Measurements from ENCODE around the gene DLX6.

DNA sequence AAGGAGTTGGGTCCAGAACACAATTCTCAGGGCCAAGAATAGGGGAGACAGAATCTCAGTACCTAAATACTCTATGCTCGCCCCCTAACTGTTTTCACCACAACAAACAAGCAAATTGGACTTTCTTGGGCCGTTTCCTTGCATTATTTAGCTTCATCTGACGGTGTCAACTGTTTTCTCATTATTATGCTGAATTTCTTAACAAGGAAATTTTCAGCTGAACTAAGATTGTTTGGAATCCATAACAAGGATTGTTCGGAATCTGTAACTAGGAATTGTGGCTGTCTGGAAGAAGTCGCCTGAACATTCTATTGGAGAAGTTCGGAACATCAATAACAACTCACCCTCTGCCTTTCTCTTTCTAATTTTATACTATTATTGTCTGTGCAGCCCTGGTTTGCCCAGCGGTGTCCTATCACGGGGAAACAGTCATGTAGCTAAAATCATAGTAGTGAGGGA lies 15.5 kb upstream of the DLX6 start:
- TF ChIP-seq, protein P1, sequence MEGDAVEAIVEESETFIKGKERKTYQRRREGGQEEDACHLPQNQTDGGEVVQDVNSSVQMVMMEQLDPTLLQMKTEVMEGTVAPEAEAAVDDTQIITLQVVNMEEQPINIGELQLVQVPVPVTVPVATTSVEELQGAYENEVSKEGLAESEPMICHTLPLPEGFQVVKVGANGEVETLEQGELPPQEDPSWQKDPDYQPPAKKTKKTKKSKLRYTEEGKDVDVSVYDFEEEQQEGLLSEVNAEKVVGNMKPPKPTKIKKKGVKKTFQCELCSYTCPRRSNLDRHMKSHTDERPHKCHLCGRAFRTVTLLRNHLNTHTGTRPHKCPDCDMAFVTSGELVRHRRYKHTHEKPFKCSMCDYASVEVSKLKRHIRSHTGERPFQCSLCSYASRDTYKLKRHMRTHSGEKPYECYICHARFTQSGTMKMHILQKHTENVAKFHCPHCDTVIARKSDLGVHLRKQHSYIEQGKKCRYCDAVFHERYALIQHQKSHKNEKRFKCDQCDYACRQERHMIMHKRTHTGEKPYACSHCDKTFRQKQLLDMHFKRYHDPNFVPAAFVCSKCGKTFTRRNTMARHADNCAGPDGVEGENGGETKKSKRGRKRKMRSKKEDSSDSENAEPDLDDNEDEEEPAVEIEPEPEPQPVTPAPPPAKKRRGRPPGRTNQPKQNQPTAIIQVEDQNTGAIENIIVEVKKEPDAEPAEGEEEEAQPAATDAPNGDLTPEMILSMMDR (conservative IDR thresholded peaks at IDR 0.05; ENCODE audit: low read depth in 2 of 2), result no peak
- TF ChIP-seq, protein P2, sequence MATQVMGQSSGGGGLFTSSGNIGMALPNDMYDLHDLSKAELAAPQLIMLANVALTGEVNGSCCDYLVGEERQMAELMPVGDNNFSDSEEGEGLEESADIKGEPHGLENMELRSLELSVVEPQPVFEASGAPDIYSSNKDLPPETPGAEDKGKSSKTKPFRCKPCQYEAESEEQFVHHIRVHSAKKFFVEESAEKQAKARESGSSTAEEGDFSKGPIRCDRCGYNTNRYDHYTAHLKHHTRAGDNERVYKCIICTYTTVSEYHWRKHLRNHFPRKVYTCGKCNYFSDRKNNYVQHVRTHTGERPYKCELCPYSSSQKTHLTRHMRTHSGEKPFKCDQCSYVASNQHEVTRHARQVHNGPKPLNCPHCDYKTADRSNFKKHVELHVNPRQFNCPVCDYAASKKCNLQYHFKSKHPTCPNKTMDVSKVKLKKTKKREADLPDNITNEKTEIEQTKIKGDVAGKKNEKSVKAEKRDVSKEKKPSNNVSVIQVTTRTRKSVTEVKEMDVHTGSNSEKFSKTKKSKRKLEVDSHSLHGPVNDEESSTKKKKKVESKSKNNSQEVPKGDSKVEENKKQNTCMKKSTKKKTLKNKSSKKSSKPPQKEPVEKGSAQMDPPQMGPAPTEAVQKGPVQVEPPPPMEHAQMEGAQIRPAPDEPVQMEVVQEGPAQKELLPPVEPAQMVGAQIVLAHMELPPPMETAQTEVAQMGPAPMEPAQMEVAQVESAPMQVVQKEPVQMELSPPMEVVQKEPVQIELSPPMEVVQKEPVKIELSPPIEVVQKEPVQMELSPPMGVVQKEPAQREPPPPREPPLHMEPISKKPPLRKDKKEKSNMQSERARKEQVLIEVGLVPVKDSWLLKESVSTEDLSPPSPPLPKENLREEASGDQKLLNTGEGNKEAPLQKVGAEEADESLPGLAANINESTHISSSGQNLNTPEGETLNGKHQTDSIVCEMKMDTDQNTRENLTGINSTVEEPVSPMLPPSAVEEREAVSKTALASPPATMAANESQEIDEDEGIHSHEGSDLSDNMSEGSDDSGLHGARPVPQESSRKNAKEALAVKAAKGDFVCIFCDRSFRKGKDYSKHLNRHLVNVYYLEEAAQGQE (IDR thresholded peaks at IDR 0.05; ENCODE audit: unreplicated experiment), result no peak
- TF ChIP-seq POLR2AphosphoS5 (IDR thresholded peaks at IDR 0.05; ENCODE audit: low read depth), result no peak
- no peak for TF ChIP-seq EZH2phosphoT487 (IDR thresholded peaks at IDR 0.05; ENCODE audit: unreplicated experiment)
- TF ChIP-seq ZNF114 (CRISPR knock-in tag; IDR thresholded peaks at IDR 0.05), result no peak
- TF ChIP-seq STAT1 (IDR thresholded peaks at IDR 0.05; ENCODE audit: unreplicated experiment), result no peak
- TF ChIP-seq EZH2 (IDR thresholded peaks at IDR 0.05; ENCODE audit: low read depth, unreplicated experiment), result peak; percentile 84
- TF ChIP-seq CREB1 (CRISPR knock-in tag; IDR thresholded peaks at IDR 0.05; ENCODE audit: low read depth), result no peak

Data from GM23338 (cell line).